IMR-90 (cell line): ENCODE results near the gene BMP7. TPM values are rescaled to one million over a fixed set of nuclear protein-coding genes. Genes with fewer than 3 reads are reported as not detected.

Experiments used
- ATAC-seq: fragments of 200-7000 bp; cut with Tn5 transposase; 2 replicates; pipeline ENCODE4 v1.9.1; 2020; ENCODE audit warnings: low read depth, mild to moderate bottlenecking, moderate library complexity
- BruUV-seq: library from RNA; stranded (reverse); fragments of 400-500 nt; replicated peaks from 2 replicates; lab custom pipeline; 2021; lab: Mats Ljungman, UMichigan
- CTCF ChIA-PET: fragments of 300-600 bp; formaldehyde crosslinking; extraction: SDS; loops from one replicate; lab custom pipeline; 2021; ENCODE audit warnings: antibody characterized with exemption; lab: Yijun Ruan, JAX
- POLR2A ChIA-PET: fragments of 300-600 bp; sonication (Branson Sonifier 250); formaldehyde crosslinking; loops from one replicate; lab custom pipeline; 2022; ENCODE audit warnings: antibody characterized with exemption; ENCODE audit not compliant: unreplicated experiment; lab: Charles Lee
- DNase-seq: peaks from one replicate; pipeline ENCODE4 v3.0.0; 2013
- H2AFZ ChIP-seq: replicated peaks from 2 replicates; pipeline ENCODE3; 2013; ENCODE audit warnings: low read length, mild to moderate bottlenecking; ENCODE audit not compliant: poor library complexity
- H2AK5ac ChIP-seq: 2 replicates; pipeline ENCODE4 v1.6.1; 2013; ENCODE audit warnings: low read depth, low read length, inconsistent platforms
- H2AK9ac ChIP-seq: replicated peaks from 2 replicates; pipeline ENCODE3; 2013; ENCODE audit warnings: mild to moderate bottlenecking, low read depth, low read length, moderate library complexity; ENCODE audit not compliant: poor library complexity
- H2BK120ac ChIP-seq: 2 replicates; pipeline ENCODE4 v1.6.1; 2013; ENCODE audit warnings: low read depth, low read length, inconsistent platforms
- H2BK15ac ChIP-seq: 3 replicates; pipeline ENCODE4 v1.6.1; 2013; ENCODE audit warnings: low read depth, low read length, inconsistent platforms
- H2BK20ac ChIP-seq: 2 replicates; pipeline ENCODE4 v1.6.1; 2013; ENCODE audit warnings: low read depth, mild to moderate bottlenecking, inconsistent platforms, low read length, moderate library complexity
- H2BK5ac ChIP-seq: 2 replicates; pipeline ENCODE4 v1.6.1; 2013; ENCODE audit warnings: mild to moderate bottlenecking, low read depth, low read length, inconsistent platforms; ENCODE audit not compliant: poor library complexity, severe bottlenecking
- H3K14ac ChIP-seq: replicated peaks from 2 replicates; pipeline ENCODE4 v1.6.1; 2013; ENCODE audit warnings: low read depth, low read length, inconsistent platforms
- H3K18ac ChIP-seq: 2 replicates; pipeline ENCODE4 v1.6.1; 2013; ENCODE audit warnings: low read depth, low read length, control low read depth
- H3K23ac ChIP-seq: 2 replicates; pipeline ENCODE4 v1.6.1; 2013; ENCODE audit warnings: low read depth, low read length, inconsistent platforms
- H3K27ac ChIP-seq: 2 replicates; pipeline ENCODE4 v1.5.1; 2013; ENCODE audit warnings: mild to moderate bottlenecking, control low read depth, low read length; ENCODE audit not compliant: insufficient read depth
- H3K27me3 ChIP-seq: 2 replicates; pipeline ENCODE4 v1.6.1; 2013; ENCODE audit warnings: low read length; ENCODE audit not compliant: control insufficient read depth, insufficient read depth
- H3K36me3 ChIP-seq: 2 replicates; pipeline ENCODE4 v1.6.1; 2013; ENCODE audit warnings: low read length, mixed read lengths; ENCODE audit not compliant: control insufficient read depth, insufficient read depth
- H3K4ac ChIP-seq: 2 replicates; pipeline ENCODE4 v1.6.1; 2013; ENCODE audit warnings: low read depth, low read length, inconsistent platforms
- H3K4me1 ChIP-seq: 2 replicates; pipeline ENCODE4 v1.6.1; 2013; ENCODE audit warnings: low read length, mixed read lengths; ENCODE audit not compliant: control insufficient read depth, insufficient read depth
- H3K4me2 ChIP-seq: 2 replicates; pipeline ENCODE4 v1.6.1; 2013; ENCODE audit warnings: low read depth, mild to moderate bottlenecking, control low read depth, low read length, moderate library complexity
- H3K4me3 ChIP-seq: 2 replicates; pipeline ENCODE4 v1.5.1; 2013; ENCODE audit warnings: low read depth, mild to moderate bottlenecking, control low read depth, low read length, moderate library complexity; ENCODE audit not compliant: insufficient read depth
- H3K56ac ChIP-seq: 2 replicates; pipeline ENCODE4 v1.6.1; 2013; ENCODE audit warnings: low read length, inconsistent platforms; ENCODE audit not compliant: insufficient read depth; ENCODE audit errors: extremely low read depth
- H3K79me1 ChIP-seq, 2 experiments: 2 replicates each; pipeline ENCODE4 v1.6.1; 2013; ENCODE audit warnings: low read length in 2 of 2, inconsistent platforms in 1 of 2, low read depth in 1 of 2
- H3K9ac ChIP-seq: 2 replicates; pipeline ENCODE4 v1.6.1; 2013; ENCODE audit warnings: low read depth, low read length, control low read depth
- H3K9me1 ChIP-seq: 2 replicates; pipeline ENCODE4 v1.6.1; 2013; ENCODE audit warnings: low read length, inconsistent platforms; ENCODE audit not compliant: insufficient read depth
- H3K9me3 ChIP-seq: 2 replicates; pipeline ENCODE4 v1.6.1; 2013; ENCODE audit warnings: low read length; ENCODE audit not compliant: control insufficient read depth, insufficient read depth
- H4K20me1 ChIP-seq: 2 replicates; pipeline ENCODE4 v1.6.1; 2013; ENCODE audit warnings: low read length, inconsistent platforms; ENCODE audit not compliant: insufficient read depth
- H4K5ac ChIP-seq: 2 replicates; pipeline ENCODE4 v1.6.1; 2013; ENCODE audit warnings: mild to moderate bottlenecking, low read depth, low read length, control low read depth
- H4K8ac ChIP-seq, 2 experiments: 2 replicates each; pipeline ENCODE4 v1.6.1; 2013; ENCODE audit warnings: low read depth in 2 of 2, low read length in 2 of 2, control low read depth in 1 of 2, inconsistent platforms in 1 of 2
- H4K91ac ChIP-seq: 2 replicates; pipeline ENCODE4 v1.6.1; 2013; ENCODE audit warnings: low read depth, low read length, inconsistent platforms; ENCODE audit not compliant: insufficient read depth
- RAD21 ChIP-seq: IDR thresholded peaks from 2 replicates; pipeline ENCODE4 v1.6.1; 2012; ENCODE audit warnings: low read length, improper control_type of control experiment
- SMC3 ChIP-seq: fragments of 150-350 bp; IDR thresholded peaks from 2 replicates; pipeline ENCODE4 v1.6.1; 2016; ENCODE audit warnings: low read depth, mild to moderate bottlenecking, antibody characterized with exemption, low read length, moderate library complexity
- USF2 ChIP-seq: fragments of 150-350 bp; IDR thresholded peaks from 2 replicates; pipeline ENCODE4 v1.6.1; 2017; ENCODE audit warnings: mild to moderate bottlenecking, antibody characterized with exemption, low read length, low read depth
- WGBS, 2 experiments: methylation state at CpG; one replicate each; pipeline versions ENCODE4 v1.1.5 to v1.1.7; 2013; ENCODE audit warnings: missing lambda C conversion rate in 2 of 2; ENCODE audit not compliant: insufficient read length in 1 of 2; ENCODE audit errors: extremely low coverage in 2 of 2; 5-methylcytosine and 5-hydroxymethylcytosine counted together
- dilution Hi-C: fragments of 300-500 bp; cut with HindIII; formaldehyde crosslinking; loops from one replicate; pipeline ENCODE4 v1.14.3; 2018; ENCODE audit warnings: low sequenced_read_pairs; ENCODE audit not compliant: unreplicated experiment
- in situ Hi-C: fragments of 300-500 bp; cut with MboI; formaldehyde crosslinking; loops from 3 replicates; pipeline ENCODE4 v1.14.3; 2019; ENCODE audit warnings: low sequenced_read_pairs, inconsistent platforms, mixed read lengths
- intact Hi-C: fragments of 100-400 bp; cut with micrococcal nuclease; formaldehyde crosslinking; loops from 2 replicates; pipeline ENCODE4 v1.10.0; 2022
- polyA plus RNA-seq, 3 experiments: library from polyadenylated mRNA; depleted of rRNA; stranded (reverse); fragments of >200 nt; gene quantifications; 2 replicates each; pipeline ENCODE4 v1.2.3, GENCODE V29; 2012; ENCODE audit warnings: low replicate concordance in 1 of 3
- total RNA-seq: library from RNA; depleted of rRNA; stranded (reverse); fragments of >200 nt; gene quantifications from 2 replicates; pipeline ENCODE4 v1.2.3, GENCODE V29; 2012

BMP7 gene
- total and polyA plus RNA-seq, 2 of the 4 experiments (the other 2 are of a cell fraction) = not detected

- H2BK15ac ChIP-seq = no peak overlapping the region
- H3K14ac ChIP-seq = no peak overlapping the region
- H2AK9ac ChIP-seq = no peak overlapping the region
- no TSS peak for BruUV-seq
- no peak overlapping the region for H3K4me2 ChIP-seq
- no peak overlapping the region for H3K27ac ChIP-seq
- no peak overlapping the region for H3K56ac ChIP-seq
- no peak overlapping the region for H3K23ac ChIP-seq
- ChIA-PET POLR2A (no interaction called here), CTCF (no interaction called here)
- H3K9me3 ChIP-seq = peaks cover 27% of the 10 kb centered on the region
- in situ Hi-C loops = no loop called here
- no peak overlapping the region for H3K4ac ChIP-seq
- H4K5ac ChIP-seq = no peak overlapping the region
- no peak overlapping the region for H3K4me3 ChIP-seq
- no peaks in the 10 kb centered on the region for H3K36me3 ChIP-seq
- no peaks in the 10 kb centered on the region for H3K79me1 ChIP-seq
- ATAC-seq (no peak), DNase-seq (no peak)
- H2BK120ac ChIP-seq = no peak overlapping the region
- no peaks in the 10 kb centered on the region for H3K9me1 ChIP-seq
- no peak overlapping the region for H2BK5ac ChIP-seq
- TF ChIP-seq RAD21 = no peak
- no peak for TF ChIP-seq USF2
- no peak for TF ChIP-seq SMC3
- H3K18ac ChIP-seq = no peak overlapping the region
- dilution Hi-C loops = no loop called here
- intact Hi-C loops = no loop called here
- H3K4me1 ChIP-seq = no peaks in the 10 kb centered on the region
- no peak overlapping the region for H4K91ac ChIP-seq
- H4K20me1 ChIP-seq = no peaks in the 10 kb centered on the region
- H2AFZ ChIP-seq = no peak overlapping the region
- H4K8ac ChIP-seq = no peak overlapping the region
- no peaks in the 10 kb centered on the region for H3K27me3 ChIP-seq
- H2AK5ac ChIP-seq = no peak overlapping the region
- no peak overlapping the region for H3K9ac ChIP-seq
- H2BK20ac ChIP-seq = no peak overlapping the region
- WGBS, 2 experiments = 72% methylated on average over 4 of the region's 20 CpGs; no CpG with 5 or more reads in 1 of the 2 experiments
These were observed 87.2 kb downstream of the BMP7 start for GRCh38 chr20:57179265-57179664.
